Suprapubic skin (tissue), 4 donors: ENCODE data around the gene CFAP53. TPM values are rescaled to one million over a fixed set of nuclear protein-coding genes. Genes with fewer than 3 reads are reported as not detected.
"Not testable (repeated sequence)": the region's sequence is repeated elsewhere in the genome, so short reads cannot be mapped to it uniquely, and the experiment has no call there.

Experiments used
- DNase-seq, 2 donors: peaks; one replicate each; pipeline ENCODE4 v3.0.0-alpha.2; 2019; ENCODE audit warnings: low spot score in 2 of 2
- H3K27ac ChIP-seq: fragments of 200-600 bp; sonication (generic); one replicate; pipeline ENCODE4 v1.5.1; 2019
- H3K27me3 ChIP-seq: fragments of 200-600 bp; sonication (generic); one replicate; pipeline ENCODE4 v1.5.1; 2019
- H3K36me3 ChIP-seq: fragments of 200-600 bp; sonication (generic); one replicate; pipeline ENCODE4 v1.5.1; 2019
- H3K4me1 ChIP-seq: fragments of 200-600 bp; sonication (generic); one replicate; pipeline ENCODE4 v1.5.1; 2019
- H3K4me3 ChIP-seq: fragments of 200-600 bp; sonication (generic); one replicate; pipeline ENCODE4 v1.5.1; 2019; ENCODE audit warnings: mild to moderate bottlenecking
- H3K9me3 ChIP-seq: fragments of 200-600 bp; sonication (generic); one replicate; pipeline ENCODE4 v1.5.1; 2019
- CTCF ChIP-seq, 2 donors: fragments of 200-600 bp in 1 of 2; fragments of 450-650 bp in 1 of 2; sonication (generic) in 1 of 2; IDR thresholded peaks; one replicate each; pipeline ENCODE4 v1.5.1; 2016 to 2019; ENCODE audit warnings: antibody characterized with exemption in 2 of 2, mild to moderate bottlenecking in 1 of 2, moderate library complexity in 1 of 2
- EP300 ChIP-seq: sonication (generic); formaldehyde crosslinking; IDR thresholded peaks from one replicate; pipeline ENCODE4 v1.6.1; 2017; ENCODE audit warnings: antibody characterized with exemption
- POLR2A ChIP-seq, 2 donors: fragments of 450-650 bp; IDR thresholded peaks; one replicate each; pipeline ENCODE4 v1.6.1; 2017; ENCODE audit warnings: antibody characterized with exemption in 2 of 2, mild to moderate bottlenecking in 2 of 2, moderate library complexity in 2 of 2
- POLR2AphosphoS5 ChIP-seq, 3 donors: sonication (generic); formaldehyde crosslinking; IDR thresholded peaks; one replicate each; pipeline ENCODE4 v1.6.1; 2017; ENCODE audit warnings: antibody characterized with exemption in 3 of 3
- WGBS: methylation state at CpG from one replicate; pipeline ENCODE4 v1.1.5; 2018; 5-methylcytosine and 5-hydroxymethylcytosine counted together
- total RNA-seq, 4 donors: library from RNA; depleted of rRNA; stranded (reverse); fragments of >200 nt; gene quantifications; one replicate each; pipeline ENCODE4 v1.1.0, GENCODE V29; 2016

The CFAP53 gene
- total RNA-seq, 4 donors from 2014 or later, result 0.34 TPM; not detected in 3

GRCh38 chr18:50311650-50312049 lies 45.4 kb upstream of the CFAP53 start:
- Histone ChIP-seq H3K27ac (no peak overlapping the region), H3K4me3 (no peak overlapping the region), H3K9me3 (no peaks in the 10 kb centered on the region), H3K27me3 (peaks cover 15% of the 10 kb centered on the region), H3K36me3 (no peaks in the 10 kb centered on the region), H3K4me1 (peaks cover 18% of the 10 kb centered on the region)
- DNase-seq, result no peak
- TF ChIP-seq POLR2AphosphoS5 (IDR thresholded peaks at IDR 0.05), result no peak
- TF ChIP-seq CTCF (IDR thresholded peaks at IDR 0.05), result no peak
- TF ChIP-seq EP300, result no peak
- no peak for TF ChIP-seq POLR2A (IDR thresholded peaks at IDR 0.05)
- 85% methylated on average over 3 of the region's 3 CpGs for WGBS

- H3K36me3 ChIP-seq, result no peaks in the 10 kb centered on the region
- no peak overlapping the region for H3K4me3 ChIP-seq
- 90% methylated on average over 10 of the region's 10 CpGs for WGBS
- no peaks in the 10 kb centered on the region for H3K9me3 ChIP-seq
- TF ChIP-seq EP300 (no peak), CTCF (IDR thresholded peaks at IDR 0.05) (no peak), POLR2AphosphoS5 (IDR thresholded peaks at IDR 0.05) (no peak), POLR2A (IDR thresholded peaks at IDR 0.05) (no peak)
- no peak for DNase-seq
- H3K27me3 ChIP-seq, result peaks cover 13% of the 10 kb centered on the region
- H3K4me1 ChIP-seq, result peaks cover 18% of the 10 kb centered on the region
- no peak overlapping the region for H3K27ac ChIP-seq
Observed at GRCh38 chr18:50310080-50310479, 43.8 kb upstream of the CFAP53 start.

- 51% methylated on average over 5 of the region's 5 CpGs for WGBS
- H3K4me3 ChIP-seq, DNase-seq, H3K36me3 ChIP-seq, H3K9me3 ChIP-seq, H3K27ac ChIP-seq: not testable (repeated sequence)
- Histone ChIP-seq H3K4me1 (peaks cover 18% of the 10 kb centered on the region), H3K27me3 (peaks cover 15% of the 10 kb centered on the region)
Observed at GRCh38 chr18:50308851-50309250, 42.6 kb upstream of the CFAP53 start.

- DNase-seq, result peak; percentile 91
- H3K27me3 ChIP-seq, result peaks cover 14% of the 10 kb centered on the region
- H3K4me3 ChIP-seq, result peak overlapping the region; percentile 50
- TF ChIP-seq POLR2AphosphoS5 (IDR thresholded peaks at IDR 0.05) (peak in 2 of 3 donors; percentile 35 to 91), CTCF (IDR thresholded peaks at IDR 0.05) (no peak), POLR2A (IDR thresholded peaks at IDR 0.05) (no peak), EP300 (no peak)
- peaks cover 18% of the 10 kb centered on the region for H3K4me1 ChIP-seq
- H3K9me3 ChIP-seq, result no peaks in the 10 kb centered on the region
- 4% methylated on average over 26 of the region's 26 CpGs for WGBS
- no peaks in the 10 kb centered on the region for H3K36me3 ChIP-seq
- peak overlapping the region; percentile 22 for H3K27ac ChIP-seq
Observed at GRCh38 chr18:50307738-50308470, 41.6 kb upstream of the CFAP53 start.

DNA sequence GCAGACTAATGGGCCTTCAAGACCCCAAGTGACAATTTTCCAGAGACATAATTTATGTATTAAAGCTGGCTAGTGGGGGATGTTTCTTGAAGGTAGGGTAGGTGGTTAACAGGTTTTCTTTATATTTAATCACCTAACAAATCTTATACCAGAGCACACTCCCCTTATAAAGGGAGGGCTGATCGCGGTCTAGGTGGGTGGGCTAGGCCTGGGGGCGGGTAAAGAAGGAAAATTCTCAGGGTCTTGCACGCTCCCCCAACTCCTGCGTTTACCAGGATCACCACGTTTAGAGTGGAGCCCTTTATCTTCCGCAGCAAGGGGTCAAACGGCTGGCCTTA lies 41.1 kb upstream of the CFAP53 start:
- H3K4me3 ChIP-seq, result peak overlapping the region; percentile 50
- no peak for DNase-seq
- WGBS, result 4% methylated on average over 8 of the region's 8 CpGs
- H3K27me3 ChIP-seq, result peaks cover 19% of the 10 kb centered on the region
- no peaks in the 10 kb centered on the region for H3K36me3 ChIP-seq
- no peak for TF ChIP-seq POLR2AphosphoS5 (IDR thresholded peaks at IDR 0.05)
- TF ChIP-seq CTCF (IDR thresholded peaks at IDR 0.05), result no peak
- TF ChIP-seq EP300, result no peak
- TF ChIP-seq POLR2A (IDR thresholded peaks at IDR 0.05), result no peak
- no peak overlapping the region for H3K27ac ChIP-seq
- H3K9me3 ChIP-seq, result no peaks in the 10 kb centered on the region
- H3K4me1 ChIP-seq, result peaks cover 18% of the 10 kb centered on the region

GRCh38 chr18:50306944-50307343 lies 40.6 kb upstream of the CFAP53 start:
- 51% methylated on average over 6 of the region's 8 CpGs for WGBS
- H3K27ac ChIP-seq, result no peak overlapping the region

More at GRCh38 chr18:50306944-50307343, 40.6 kb upstream of the CFAP53 start:
- H3K9me3 ChIP-seq, result no peaks in the 10 kb centered on the region
- peaks cover 23% of the 10 kb centered on the region for H3K27me3 ChIP-seq
- H3K4me1 ChIP-seq, result peaks cover 18% of the 10 kb centered on the region
- peak overlapping the region; percentile 50 for H3K4me3 ChIP-seq
- H3K36me3 ChIP-seq, result no peaks in the 10 kb centered on the region
- DNase-seq, result no peak
- no peak for TF ChIP-seq CTCF (IDR thresholded peaks at IDR 0.05)
- no peak for TF ChIP-seq EP300
- no peak for TF ChIP-seq POLR2AphosphoS5 (IDR thresholded peaks at IDR 0.05)
